NB4 (cell line): ENCODE results near the gene FTCD.

Experiments used
- CTCF ChIP-seq: IDR thresholded peaks from one replicate; pipeline ENCODE4 v1.5.1; 2012; ENCODE audit warnings: low read depth, low read length
- MAX ChIP-seq: IDR thresholded peaks from 2 replicates; pipeline ENCODE4 v1.6.1; 2011; ENCODE audit warnings: low read depth, low read length
- MYC ChIP-seq: IDR thresholded peaks from 2 replicates; pipeline ENCODE4 v1.6.1; 2011; ENCODE audit warnings: low read depth, low read length
- POLR2A ChIP-seq: IDR thresholded peaks from 2 replicates; pipeline ENCODE4 v1.6.1; 2011; ENCODE audit warnings: mild to moderate bottlenecking; ENCODE audit not compliant: insufficient read length; ENCODE audit errors: extremely low read depth

GRCh38 chr21:46165098-46165497 lies 9.7 kb upstream of the FTCD start:
- TF ChIP-seq CTCF: no peak
- TF ChIP-seq POLR2A: no peak
- TF ChIP-seq MAX: no peak
- TF ChIP-seq MYC: no peak
